Fibroblast of the conjunctiva (primary cell): ENCODE results near the gene PRAC1.

Experiments used
- DNase-seq: peaks from one replicate; pipeline ENCODE4 v3.0.0-alpha.2; 2010; ENCODE audit warnings: low read depth

The PRAC1 gene

GRCh38 chr17:48747445-48748363, 25.4 kb upstream of the PRAC1 start:
- DNase-seq = no peak

GRCh38 chr17:48746916-48747444, 24.7 kb upstream of the PRAC1 start:
- DNase-seq = no peak

- no peak for DNase-seq
Measured at GRCh38 chr17:48745381-48746275, 23.3 kb upstream of the PRAC1 start.

- DNase-seq = no peak
Measured at GRCh38 chr17:48740537-48740936, 18.2 kb upstream of the PRAC1 start.

GRCh38 chr17:48738803-48739526, 16.6 kb upstream of the PRAC1 start:
- DNase-seq = no peak

GRCh38 chr17:48738424-48738802, 16.1 kb upstream of the PRAC1 start:
- DNase-seq = no peak

GRCh38 chr17:48737330-48738043, 15.2 kb upstream of the PRAC1 start:
- DNase-seq = no peak

- DNase-seq = no peak
Measured at GRCh38 chr17:48735062-48735351, 12.7 kb upstream of the PRAC1 start.

- no peak for DNase-seq
Measured at GRCh38 chr17:48734333-48735061, 12.2 kb upstream of the PRAC1 start.

- no peak for DNase-seq
Measured at GRCh38 chr17:48733632-48734328, 11.5 kb upstream of the PRAC1 start.

- no peak for DNase-seq
Measured at GRCh38 chr17:48732688-48733629, 10.6 kb upstream of the PRAC1 start.

GRCh38 chr17:48731355-48731754, 9.0 kb upstream of the PRAC1 start:
- no peak for DNase-seq

GRCh38 chr17:48730240-48730550, 7.9 kb upstream of the PRAC1 start:
- DNase-seq = no peak

GRCh38 chr17:48729335-48730239, 7.3 kb upstream of the PRAC1 start:
- DNase-seq = no peak

- no peak for DNase-seq
Measured at GRCh38 chr17:48728232-48729231, 6.2 kb upstream of the PRAC1 start, which contains the start of gene HOXB13. HOXB13 (minus strand) TSS chr17:48728750; CDS start chr17:48728593, 157 bp downstream.

GRCh38 chr17:48727415-48728175, 5.3 kb upstream of the PRAC1 start:
- no peak for DNase-seq
